ENCODE data around the gene THAP8. TPM values are rescaled to one million over a fixed set of nuclear protein-coding genes. Genes with fewer than 3 reads are reported as not detected.
A peak's percentile ranks its signal among the peaks of the same experiment; 100 is the strongest.

The THAP8 gene
- total RNA-seq, 1 donor from 2014 or later = 10.3 TPM

- DNase-seq (ENCODE audit: extremely low read depth, low read depth, low spot score) = peak; percentile 45
Measured at GRCh38 chr19:35995048-35995993, 58.8 kb downstream of the THAP8 start, which contains the start of gene SDHAF1. Gene SDHAF1, plus strand, starts transcription at chr19:35995188. Its CDS starts 87 bp downstream, at chr19:35995275.

GRCh38 chr19:35993923-35994598 is 60.0 kb downstream of the THAP8 start:
- no peak for DNase-seq (ENCODE audit: extremely low read depth, low read depth, low spot score)

- no peak for DNase-seq (ENCODE audit: extremely low read depth, low read depth, low spot score)
Measured at GRCh38 chr19:35992907-35993765, 60.9 kb downstream of the THAP8 start.

GRCh38 chr19:35991731-35992450 is 62.2 kb downstream of the THAP8 start:
- no peak for DNase-seq (ENCODE audit: extremely low read depth, low read depth, low spot score)

GRCh38 chr19:35990771-35991730 is 63.0 kb downstream of the THAP8 start:
- DNase-seq (ENCODE audit: extremely low read depth, low read depth, low spot score) = no peak

- no peak for DNase-seq (ENCODE audit: extremely low read depth, low read depth, low spot score)
Measured at GRCh38 chr19:35990156-35990555, 63.9 kb downstream of the THAP8 start.

GRCh38 chr19:35988824-35989223 is 65.3 kb downstream of the THAP8 start:
- no peak for DNase-seq (ENCODE audit: extremely low read depth, low read depth, low spot score)

- no peak for DNase-seq (ENCODE audit: extremely low read depth, low read depth, low spot score)
Measured at GRCh38 chr19:35987571-35987896, 66.6 kb downstream of the THAP8 start.

- DNase-seq (ENCODE audit: extremely low read depth, low read depth, low spot score) = no peak
Measured at GRCh38 chr19:35986664-35987570, 67.2 kb downstream of the THAP8 start.

- no peak for DNase-seq (ENCODE audit: extremely low read depth, low read depth, low spot score)
Measured at GRCh38 chr19:35986111-35986510, 68.0 kb downstream of the THAP8 start.

Other genes with a start within 250 kb of the THAP8 start
- not detected in 2 replicates for gene PRODH2, start 241.4 kb downstream of the THAP8 start, total RNA-seq
- not detected in 2 replicates for gene NPHS1, start 201.8 kb downstream of the THAP8 start, total RNA-seq
- not detected in 2 replicates for gene KIRREL2, start 197.4 kb downstream of the THAP8 start, total RNA-seq
- 7.3 and 14.9 TPM in 2 replicates for gene APLP1, start 185.7 kb downstream of the THAP8 start, total RNA-seq
- 2.7 and 3.6 TPM in 2 replicates for gene NFKBID, start 153.7 kb downstream of the THAP8 start, total RNA-seq
- not detected in 2 replicates for gene HCST, start 151.8 kb downstream of the THAP8 start, total RNA-seq
- not detected in 2 replicates for gene TYROBP, start 146.0 kb downstream of the THAP8 start, total RNA-seq
- 13.3 and 24.3 TPM in 2 replicates for gene LRFN3, start 117.9 kb downstream of the THAP8 start, total RNA-seq
- gene SDHAF1, start 59.1 kb downstream of the THAP8 start, total RNA-seq = 19.8 and 29.1 TPM in 2 replicates
- gene SYNE4, start 45.5 kb downstream of the THAP8 start, total RNA-seq = not detected in 2 replicates
- 22.5 and 35.5 TPM in 2 replicates for gene ALKBH6, start 40.1 kb downstream of the THAP8 start, total RNA-seq
- gene CLIP3, start 21.4 kb downstream of the THAP8 start, total RNA-seq = 14.0 TPM in 2 replicates
- 2.3 and 4.8 TPM in 2 replicates for gene WDR62, start 612 bp upstream of the THAP8 start, total RNA-seq
- not detected in 2 replicates for gene OVOL3, start 56.9 kb upstream of the THAP8 start, total RNA-seq
- 38.7 and 51.9 TPM in 2 replicates for gene POLR2I, start 60.6 kb upstream of the THAP8 start, total RNA-seq
- 246 and 286 TPM in 2 replicates for gene TBCB, start 61.2 kb upstream of the THAP8 start, total RNA-seq
- gene CAPNS1, start 85.8 kb upstream of the THAP8 start, total RNA-seq = 334 and 435 TPM in 2 replicates
- 4.8 and 26.8 TPM in 2 replicates for gene COX7A1, start 98.2 kb upstream of the THAP8 start, total RNA-seq
- gene ZNF565, start 160.4 kb upstream of the THAP8 start, total RNA-seq = 1.2 and 2.9 TPM in 2 replicates
- gene ZNF146, start 160.8 kb upstream of the THAP8 start, total RNA-seq = 68.7 and 77.4 TPM in 2 replicates